SIG-M5 (cell line): ENCODE measurements around the gene LCOR.

Experiments
- DNase-seq: peaks from one replicate; lab custom pipeline; 2025; lab: John Stamatoyannopoulos, UW

Gene LCOR

DNA sequence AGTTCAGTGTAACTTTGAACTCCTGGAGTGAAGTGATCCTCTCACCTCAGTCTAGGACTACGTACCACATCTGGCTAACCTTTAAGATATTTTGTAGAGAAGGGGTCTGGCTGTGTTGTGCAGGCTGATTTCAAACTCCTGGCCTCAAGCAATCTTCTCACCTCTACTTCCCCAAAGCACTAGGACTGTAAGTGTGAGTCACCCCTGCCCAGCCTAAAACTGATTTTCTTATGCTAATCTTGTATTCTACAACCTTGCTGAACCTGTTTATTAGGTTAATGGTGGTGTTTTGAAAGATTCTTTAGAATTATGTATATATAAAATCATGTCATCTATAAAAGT lies 58.0 kb downstream of the LCOR start:
- DNase-seq = no peak

DNA sequence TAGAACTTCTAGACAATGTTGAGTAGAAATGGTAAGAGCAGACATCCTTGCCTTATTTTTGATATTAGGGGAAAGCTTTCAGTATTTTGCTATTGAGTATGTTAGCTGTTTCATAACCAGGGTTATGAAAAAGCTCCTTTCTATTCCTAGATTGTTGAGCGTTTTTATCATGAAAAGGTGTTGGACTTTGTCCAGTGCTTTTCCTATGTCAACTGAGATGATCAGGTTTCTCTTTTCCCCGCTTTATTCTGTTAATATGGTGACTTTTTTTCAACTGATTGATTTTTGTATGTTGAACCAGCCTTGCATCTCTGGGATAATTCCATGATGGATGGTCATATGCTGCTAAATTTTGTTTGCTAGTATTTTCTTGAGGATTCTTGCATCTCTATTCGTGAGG lies 58.5 kb downstream of the LCOR start:
- no peak for DNase-seq

DNA sequence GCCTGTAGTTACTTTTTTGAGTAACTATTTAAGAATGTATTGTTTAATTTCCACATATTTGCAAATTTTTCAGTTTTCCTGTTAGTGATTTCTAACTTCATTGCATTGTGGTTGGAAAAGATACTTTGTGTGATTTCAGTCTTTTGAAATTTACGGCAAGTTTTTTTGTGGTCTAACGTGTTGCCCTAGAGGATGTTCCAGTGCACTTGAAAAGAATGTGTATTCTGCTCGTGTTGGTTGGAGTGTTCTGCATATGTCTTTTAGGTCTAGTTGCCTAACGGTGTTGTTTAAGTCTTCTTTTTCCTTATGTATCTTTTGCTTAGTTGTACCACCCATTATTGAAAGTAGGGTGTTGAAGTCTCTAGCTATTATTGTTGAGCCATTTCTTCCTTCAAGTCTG lies 59.7 kb downstream of the LCOR start:
- no peak for DNase-seq

DNA sequence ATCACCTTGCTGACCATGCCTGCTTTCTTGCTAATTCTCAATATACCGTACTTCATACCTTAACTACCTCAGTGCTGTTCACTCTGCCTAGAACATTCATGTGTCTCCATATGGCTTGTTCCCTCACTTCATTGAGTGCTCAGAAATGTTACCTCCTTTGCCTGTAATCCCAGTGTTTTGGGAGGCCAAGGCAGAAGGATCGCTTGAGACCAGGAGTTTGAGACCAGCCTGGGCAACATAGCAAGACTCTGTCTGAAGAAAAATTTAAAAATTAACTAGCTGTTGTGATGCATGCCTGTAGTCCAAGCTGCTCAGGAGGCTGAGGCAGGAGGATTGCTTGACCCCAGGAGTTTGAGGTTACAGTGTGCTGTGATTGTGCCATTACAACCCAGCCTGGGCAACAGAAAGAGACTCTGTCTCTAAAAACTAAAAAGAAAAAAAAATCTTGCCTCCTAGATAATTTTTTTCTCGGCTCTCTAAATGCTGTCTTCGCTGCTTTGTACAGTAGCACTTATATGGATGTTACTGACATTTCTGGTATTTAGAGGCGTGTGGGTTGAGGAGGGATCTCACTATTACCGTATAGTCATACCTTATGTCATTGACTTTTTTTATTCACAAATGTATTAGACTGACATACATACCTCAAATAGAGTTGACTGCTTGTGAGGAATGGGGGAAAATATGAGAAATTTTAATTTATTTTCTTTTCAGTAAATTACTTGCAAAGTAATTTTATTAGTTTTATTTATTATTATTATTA lies 63.7 kb downstream of the LCOR start:
- DNase-seq = no peak

DNA sequence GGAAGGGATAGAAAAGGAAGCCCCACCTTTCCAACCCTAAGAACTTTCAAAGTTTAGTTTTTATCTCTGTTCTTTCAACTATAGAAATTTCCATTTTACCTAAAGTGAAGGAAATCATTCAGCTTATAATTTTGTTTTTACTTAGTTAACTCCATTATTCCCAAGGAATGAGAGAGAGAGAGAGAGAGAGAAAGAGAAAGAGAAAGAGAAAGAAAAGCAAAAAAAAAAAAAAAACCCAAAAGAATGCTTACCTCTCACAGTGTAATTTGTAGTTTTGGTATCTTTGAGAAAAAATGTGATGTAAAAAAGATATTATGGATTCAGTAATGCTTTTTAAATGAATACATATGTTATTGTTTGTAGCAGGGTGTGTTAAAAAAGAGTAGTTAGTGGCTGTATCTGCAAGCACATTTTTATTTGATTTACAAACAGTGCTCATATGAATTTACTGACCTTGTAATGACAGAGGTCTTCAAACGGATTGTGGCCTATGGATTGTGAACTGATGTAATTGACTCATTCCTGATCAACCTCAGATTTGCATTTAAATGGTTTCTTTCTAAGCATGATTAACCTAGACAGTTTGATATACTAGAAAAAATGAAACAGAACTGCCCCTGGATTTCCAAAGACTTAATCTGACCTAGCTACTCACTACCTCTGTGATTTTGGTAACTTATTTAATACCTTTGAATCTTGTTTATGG lies 64.9 kb downstream of the LCOR start:
- DNase-seq = no peak

DNA sequence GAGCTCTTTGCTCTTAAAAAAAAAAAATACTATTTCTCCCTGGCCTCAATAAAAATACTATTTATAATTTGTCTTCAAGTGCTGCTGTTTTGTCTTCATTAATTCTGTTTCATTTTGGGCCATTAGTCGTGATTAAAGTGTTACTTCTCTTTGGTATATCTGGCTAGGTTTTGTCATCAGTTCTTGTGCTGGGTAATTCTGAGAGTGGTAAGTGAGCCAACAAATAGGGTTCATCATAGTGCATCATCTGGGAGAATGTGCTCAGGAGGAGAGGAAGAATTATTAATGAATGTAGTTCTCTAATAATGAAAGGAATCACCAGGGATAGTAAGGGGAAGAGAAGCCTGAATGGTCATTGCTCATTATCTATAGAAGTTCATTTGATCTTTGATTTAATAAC lies 70.0 kb downstream of the LCOR start:
- DNase-seq = no peak

DNA sequence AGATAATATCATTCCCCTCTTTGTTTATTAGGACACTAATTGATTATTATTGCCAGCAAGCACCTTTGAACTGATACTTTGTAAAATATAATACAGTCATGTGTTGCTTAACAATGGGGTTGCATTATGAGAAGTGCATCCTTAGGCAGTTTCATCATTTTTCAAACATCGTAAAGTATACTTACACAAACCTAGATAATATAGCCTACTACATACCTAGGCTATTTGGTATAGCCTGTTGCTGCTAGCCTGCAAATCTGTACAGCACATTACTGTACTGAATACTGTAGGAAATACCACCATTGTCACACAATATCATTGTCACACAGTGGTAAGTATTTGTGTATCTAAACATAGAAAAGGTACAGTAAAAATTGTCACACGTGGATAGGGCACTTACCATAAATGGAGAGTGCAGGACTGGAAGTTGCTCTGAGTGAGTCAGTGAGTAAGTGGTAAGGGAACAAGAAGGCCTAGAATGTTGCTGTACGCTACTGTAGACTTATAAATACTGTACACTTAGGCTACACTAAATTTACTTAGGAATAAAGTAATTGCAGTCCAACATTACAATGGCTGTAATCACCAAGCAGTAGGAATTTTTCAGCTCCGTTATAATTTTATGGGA lies 70.7 kb downstream of the LCOR start:
- no peak for DNase-seq

DNA sequence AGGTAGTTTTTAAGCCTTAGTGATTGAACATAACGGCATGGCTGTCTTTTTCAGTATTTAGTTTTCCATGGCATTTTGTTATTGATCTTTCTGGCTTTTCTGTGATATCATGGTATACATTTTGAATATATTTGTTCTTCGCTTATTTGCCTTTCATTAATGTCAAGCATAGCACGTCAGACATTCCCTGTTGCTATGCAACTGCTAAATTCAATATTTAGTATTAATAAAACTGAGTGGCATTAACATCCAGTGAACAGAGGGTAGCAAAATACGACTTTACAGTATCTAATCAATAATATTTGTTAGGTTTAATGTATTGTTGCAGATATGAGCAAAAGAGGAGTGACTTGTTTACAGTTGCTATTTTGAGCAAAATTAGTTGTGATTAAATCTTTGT lies 72.5 kb downstream of the LCOR start:
- no peak for DNase-seq

DNA sequence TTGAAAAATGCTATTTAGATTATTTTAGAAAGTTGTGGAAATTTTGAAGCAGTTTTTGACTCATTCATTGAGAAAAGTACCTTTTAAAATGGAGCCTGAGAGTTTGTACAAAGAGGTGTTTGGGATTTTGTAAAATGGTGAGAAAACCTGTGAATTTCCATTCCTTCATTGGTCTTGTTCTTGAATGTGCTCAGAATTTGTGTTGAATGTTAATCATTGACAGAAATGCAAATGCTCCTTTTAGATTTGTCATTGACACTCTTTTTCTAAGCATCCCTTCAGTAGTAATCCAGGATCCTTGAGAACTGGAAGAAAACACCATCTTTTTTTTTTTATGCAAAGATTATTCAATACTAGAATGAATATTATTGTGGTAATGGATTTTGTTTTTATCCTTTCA lies 74.8 kb downstream of the LCOR start:
- no peak for DNase-seq

DNA sequence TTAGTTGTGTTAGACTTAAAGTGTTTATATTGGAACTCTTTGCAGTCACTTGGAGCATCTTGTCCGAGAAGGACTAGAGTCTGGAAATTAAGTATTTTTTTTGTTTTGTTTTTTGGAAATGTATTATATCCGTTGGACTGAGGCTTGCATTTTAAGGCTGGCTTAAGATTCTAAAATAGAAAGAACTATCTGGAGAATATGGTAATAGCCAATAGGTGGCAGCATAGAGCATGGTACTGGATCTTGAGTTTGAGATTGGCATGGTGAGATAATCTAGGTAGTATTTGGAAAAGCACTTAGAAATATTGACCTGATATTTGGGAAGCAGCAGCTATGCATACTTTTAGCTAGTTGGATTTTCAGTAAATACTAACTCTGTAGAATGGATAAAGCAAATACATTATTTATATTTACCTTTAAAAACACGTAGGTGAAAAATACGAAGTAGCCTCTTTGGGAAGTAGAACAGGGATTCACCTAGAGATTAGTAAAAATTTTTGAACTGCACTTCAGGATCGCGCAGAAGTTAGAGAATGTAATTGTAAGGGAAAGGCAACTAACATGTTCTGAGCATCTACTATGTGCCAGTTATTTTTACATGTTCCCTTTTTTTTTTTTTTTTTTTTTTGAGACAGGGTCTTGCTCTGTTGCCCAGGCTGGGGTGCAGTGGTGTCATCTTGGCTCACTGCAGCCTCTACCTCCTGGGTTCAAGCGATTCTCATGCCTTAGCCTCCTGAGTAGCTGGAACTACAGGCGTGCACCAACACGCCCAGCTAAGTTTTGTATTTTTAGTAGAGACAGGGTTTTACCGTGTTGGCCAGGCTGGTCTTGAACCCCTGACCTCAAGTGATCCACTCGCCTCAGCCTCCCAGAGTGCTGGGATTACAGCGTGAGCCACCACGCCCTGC lies 78.6 kb downstream of the LCOR start:
- no peak for DNase-seq

DNA sequence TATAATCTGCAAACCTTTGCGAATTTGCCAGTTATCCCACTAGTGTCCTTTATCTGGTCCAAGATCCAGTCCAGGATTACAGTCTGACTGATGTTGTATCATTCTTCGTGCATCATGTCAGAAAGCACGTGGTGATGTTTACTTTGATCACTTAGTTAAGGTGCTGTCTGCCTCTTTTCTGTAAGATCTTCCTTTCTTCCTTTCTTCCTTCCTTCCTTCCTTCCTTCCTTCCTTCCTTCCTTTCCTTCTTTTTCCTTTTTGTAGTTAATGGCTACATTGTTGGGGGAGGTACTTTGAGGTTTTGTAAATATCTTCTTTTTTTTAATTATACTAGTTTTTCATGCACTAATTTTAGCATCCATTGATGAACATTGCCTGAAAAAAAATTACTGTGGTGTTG lies 80.3 kb downstream of the LCOR start:
- no peak for DNase-seq

DNA sequence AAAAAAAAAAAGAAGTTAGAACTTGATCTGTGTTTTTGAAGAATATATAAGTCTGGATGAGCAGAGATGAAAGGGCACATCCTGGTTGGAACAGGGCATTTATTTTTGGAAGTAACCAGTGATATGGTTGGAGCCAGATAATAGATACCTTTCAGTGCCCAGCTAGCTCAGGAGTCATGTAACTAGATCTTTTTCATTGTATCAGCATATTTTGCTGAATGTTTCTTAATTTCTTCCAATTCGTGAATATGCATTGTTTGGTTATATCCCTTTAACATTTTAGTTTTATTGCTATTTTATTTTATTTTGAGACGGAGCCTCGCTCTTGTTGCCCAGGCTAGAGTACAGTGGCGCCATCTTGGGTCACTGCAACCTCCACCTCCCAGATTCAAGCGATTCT lies 81.8 kb downstream of the LCOR start:
- no peak for DNase-seq

DNA sequence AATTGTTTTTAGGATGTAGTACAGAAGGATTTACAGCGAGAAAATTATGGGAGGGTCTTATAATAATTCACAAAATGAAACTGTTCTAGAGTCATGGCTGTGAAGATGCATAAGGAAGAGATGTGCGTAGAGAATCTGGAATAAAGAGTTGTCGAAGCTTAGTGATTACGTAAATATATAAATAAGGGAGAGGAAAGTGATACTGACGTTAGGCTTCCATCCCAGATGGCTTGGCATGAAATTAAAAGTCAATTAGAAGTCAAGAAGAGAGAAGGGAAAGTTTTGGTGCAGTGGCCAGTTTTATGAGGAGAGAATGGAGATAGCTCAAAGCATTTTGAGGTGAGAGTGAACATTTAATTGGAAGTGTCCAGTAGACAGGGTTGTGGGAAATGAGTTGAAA lies 85.5 kb downstream of the LCOR start:
- no peak for DNase-seq

DNA sequence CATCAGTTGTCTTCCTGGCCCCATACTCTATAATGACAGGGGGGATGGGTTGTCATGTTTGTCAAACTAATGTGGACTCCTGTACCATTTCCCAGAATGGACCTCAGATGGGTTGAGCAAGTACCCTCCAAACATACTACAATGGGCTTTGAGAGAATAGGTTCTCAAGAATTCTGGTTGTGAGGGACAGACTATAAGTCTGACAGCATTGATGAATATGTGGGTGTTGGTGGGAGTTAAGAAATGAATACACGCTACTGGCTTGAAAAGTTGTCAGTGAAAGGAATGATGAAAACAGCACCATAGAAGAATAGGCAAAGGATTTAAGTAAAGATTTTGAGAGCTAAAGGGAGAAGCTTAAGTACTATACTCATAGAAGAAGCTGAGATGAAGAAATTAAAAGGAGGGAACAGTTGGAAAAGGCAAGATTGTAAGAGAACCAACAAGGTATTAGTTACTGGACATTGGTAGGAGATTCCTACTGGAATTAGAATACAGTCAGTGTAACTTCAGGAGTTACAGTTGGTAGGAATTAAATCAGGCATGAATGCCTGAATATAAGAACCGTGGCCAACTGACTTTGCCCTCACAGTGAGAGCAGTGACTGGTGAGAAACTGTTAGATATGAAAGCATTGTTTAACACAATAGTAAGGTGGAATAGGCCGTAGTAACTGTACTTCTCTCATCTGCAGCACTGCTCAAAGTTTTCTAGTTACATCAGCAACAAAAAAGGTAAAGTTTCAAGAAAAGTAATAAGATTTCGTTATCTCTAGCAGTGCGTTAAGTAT lies 86.3 kb downstream of the LCOR start:
- no peak for DNase-seq

DNA sequence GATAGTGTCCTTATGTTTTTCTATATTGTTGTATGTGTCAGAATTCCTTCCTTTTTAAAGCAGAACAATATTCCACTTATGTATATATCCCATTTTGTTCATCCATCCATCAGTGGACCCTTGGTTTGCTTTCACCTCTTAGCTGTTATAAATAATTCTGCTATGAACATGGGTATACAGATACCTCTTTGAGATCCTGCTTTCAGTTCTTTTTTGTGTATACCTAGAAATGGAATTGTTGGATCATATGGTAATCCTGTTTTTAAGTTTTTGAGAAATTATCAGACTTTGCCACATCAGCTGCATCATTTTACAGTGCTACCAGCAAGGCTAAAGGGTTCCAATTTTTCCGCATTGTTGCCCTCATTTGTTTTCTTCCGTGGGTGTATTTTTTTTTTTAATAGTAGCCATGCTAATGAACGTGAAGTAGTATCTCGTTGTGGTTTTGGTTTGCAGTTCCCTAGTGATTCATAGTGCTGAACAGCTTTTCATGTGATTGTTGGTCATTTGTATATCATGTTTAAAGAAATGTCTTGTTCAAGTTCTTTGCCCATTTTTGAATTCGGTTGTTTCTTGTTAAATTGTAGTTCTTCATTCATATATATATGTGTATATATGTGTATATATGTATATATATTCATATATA lies 87.8 kb downstream of the LCOR start:
- no peak for DNase-seq

DNA sequence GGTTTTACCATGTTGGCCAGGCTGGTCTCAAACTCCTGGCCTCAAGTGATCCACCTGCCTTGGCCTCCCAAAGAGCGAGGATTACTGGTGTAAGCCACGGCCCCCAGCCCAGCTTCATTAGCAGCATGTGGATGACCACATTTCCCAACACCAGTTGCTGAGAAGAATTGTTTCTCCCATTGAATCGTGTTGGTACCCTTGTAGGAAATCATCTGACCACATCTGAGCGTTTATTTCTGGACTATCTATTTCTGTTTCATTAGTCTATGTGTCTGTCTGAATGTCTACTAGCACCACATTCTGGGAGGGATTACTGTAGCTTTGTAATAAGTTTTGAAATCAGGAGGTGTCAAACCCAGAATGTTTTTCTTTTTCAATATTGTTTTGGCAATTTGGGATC lies 89.6 kb downstream of the LCOR start:
- DNase-seq = no peak

DNA sequence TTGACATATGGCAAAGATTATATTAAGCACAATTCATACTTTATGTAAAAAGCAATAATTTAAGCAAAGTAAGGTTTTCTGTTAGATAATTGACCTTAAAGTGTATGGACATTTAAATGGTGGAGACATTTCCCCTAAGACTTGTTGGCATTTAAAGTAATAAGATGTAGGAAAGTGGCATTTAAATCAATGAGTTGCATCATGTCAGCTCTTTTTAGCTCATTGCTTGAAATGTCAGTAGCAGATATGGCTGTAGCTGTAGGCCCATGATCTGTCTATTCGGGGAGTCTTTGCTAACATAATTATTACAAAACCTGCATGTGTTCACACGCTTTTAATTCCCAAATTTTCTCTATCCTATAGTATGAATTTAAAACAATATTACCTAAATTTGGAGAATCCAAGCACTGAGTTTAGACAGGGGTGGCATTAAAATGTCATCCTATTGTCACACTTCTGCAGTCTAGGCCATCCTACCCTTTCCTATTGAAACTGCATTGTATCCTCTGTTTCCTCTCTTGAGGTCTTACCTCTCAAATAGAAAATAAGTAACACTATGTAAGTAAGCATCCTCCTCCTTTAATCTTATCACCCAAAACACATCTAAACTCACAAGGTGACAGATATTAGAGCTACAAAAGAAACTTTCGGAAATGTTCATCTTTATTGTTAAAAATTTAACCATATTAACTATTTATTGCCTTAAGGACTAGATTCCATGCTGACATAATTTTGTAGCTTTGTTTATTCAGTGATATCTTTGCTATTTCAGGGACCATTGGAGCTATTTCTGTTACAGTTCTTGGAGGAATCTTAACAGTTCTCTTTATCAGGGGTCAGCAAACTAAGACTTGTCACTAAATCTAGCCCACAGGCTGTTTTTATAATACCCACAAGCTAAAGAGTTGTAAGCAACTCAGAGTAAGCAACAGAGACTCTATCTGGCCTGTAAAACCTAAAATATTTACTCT lies 91.2 kb downstream of the LCOR start:
- no peak for DNase-seq

DNA sequence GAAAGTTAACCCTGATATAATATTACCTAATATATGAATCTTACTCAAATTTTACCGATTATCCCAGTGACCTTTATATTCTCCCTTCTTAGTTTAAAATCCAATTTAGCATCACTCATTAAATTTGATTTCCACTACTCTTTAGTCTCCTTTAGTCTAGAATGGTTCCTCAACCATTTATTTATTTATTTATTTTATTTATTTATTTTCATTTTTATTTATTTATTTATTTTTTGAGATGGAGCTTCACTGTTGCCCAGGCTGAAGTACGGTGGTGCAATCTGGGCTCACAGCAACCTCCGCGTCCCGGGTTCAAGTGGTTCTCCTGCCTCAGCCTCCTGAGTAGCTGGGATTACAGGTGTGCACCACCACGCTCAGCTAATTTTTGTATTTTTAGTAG lies 92.8 kb downstream of the LCOR start:
- DNase-seq = no peak

DNA sequence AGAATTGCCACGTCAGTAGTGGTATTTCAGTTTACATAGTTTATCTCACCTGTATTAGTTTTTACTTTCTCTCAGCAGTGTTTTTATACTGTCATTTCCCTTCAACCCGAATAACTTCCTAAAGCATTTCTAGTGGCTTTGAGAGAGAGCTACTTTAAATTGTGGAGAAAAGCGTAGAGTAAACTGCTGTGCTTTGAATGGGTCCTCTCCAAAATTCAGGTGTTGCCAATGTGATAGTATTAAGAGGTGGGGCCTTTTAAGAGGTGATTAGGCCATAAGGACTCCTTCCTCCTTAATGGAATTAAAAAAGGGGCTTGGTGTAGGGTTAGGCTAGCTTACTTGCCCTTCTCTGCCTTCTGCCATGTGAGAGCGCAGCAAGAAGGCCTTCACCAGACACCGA lies 98.4 kb downstream of the LCOR start:
- no peak for DNase-seq

DNA sequence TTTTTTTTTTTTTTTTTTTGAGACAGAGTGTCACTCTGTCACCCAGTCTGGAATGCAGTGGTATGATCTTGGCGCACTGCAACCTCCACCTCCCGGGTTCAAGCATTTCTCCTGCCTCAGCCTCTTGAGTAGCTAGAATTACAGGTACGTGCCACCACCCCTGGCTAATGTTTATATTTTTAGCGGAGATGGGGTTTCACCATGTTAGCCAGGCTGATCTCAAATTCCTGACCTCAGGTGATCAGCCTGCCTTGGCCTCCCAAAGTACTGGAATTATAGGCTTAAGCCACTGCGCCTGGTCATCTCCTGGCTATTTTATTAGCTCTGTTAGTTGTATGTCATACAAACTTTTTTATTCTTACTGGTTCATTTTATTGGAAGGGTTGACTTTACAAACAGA lies 103.0 kb downstream of the LCOR start:
- no peak for DNase-seq
